SU-DHL-6 (cell line): ENCODE measurements around the gene SMIM17.

Experiments
- H2AFZ ChIP-seq: fragments of 200-600 bp; sonication (generic); 2 replicates; pipeline ENCODE4 v1.6.1; 2014; ENCODE audit warnings: low read depth, mild to moderate bottlenecking, moderate library complexity, mixed read lengths, antibody characterized with exemption, low read length; ENCODE audit not compliant: severe bottlenecking
- H3F3A ChIP-seq: fragments of 200-600 bp; shearing (Covaris generic); 2 replicates; pipeline ENCODE4 v1.6.0; 2016; ENCODE audit warnings: antibody characterized with exemption, mild to moderate bottlenecking; ENCODE audit not compliant: insufficient read depth
- H3K27ac ChIP-seq: fragments of 200-600 bp; sonication (generic); 2 replicates; pipeline ENCODE4 v1.5.1; 2016; ENCODE audit warnings: low read depth, mild to moderate bottlenecking, low read length, moderate library complexity, mixed read lengths
- H3K27me3 ChIP-seq: fragments of 200-600 bp; sonication (generic), shearing (Covaris generic); 2 replicates; pipeline ENCODE4 v1.6.0; 2014; ENCODE audit warnings: mild to moderate bottlenecking, low read length
- H3K36me3 ChIP-seq: fragments of 200-600 bp; sonication (generic); 2 replicates; pipeline ENCODE4 v1.6.1; 2014; ENCODE audit warnings: mild to moderate bottlenecking, low read length, mixed read lengths
- H3K4me2 ChIP-seq: fragments of 300-600, 200-600 bp; shearing (Covaris generic), sonication (generic); 2 replicates; pipeline ENCODE4 v1.6.0; 2014; ENCODE audit warnings: low read length, low read depth, mild to moderate bottlenecking; ENCODE audit not compliant: poor library complexity, severe bottlenecking
- H3K4me3 ChIP-seq: fragments of 200-600 bp; sonication (generic); 2 replicates; pipeline ENCODE4 v1.5.1; 2014; ENCODE audit warnings: antibody characterized with exemption, low read length, mild to moderate bottlenecking, mixed read lengths; ENCODE audit not compliant: insufficient read depth, poor library complexity, severe bottlenecking
- H3K79me2 ChIP-seq: fragments of 200-600 bp; sonication (generic); 2 replicates; pipeline ENCODE4 v1.6.1; 2014; ENCODE audit warnings: mild to moderate bottlenecking, low read length, moderate library complexity; ENCODE audit not compliant: insufficient read depth
- H3K9ac ChIP-seq: fragments of 200-600 bp; sonication (generic); 2 replicates; pipeline ENCODE4 v1.7.0; 2014; ENCODE audit warnings: mild to moderate bottlenecking, low read length
- H3K9me2 ChIP-seq: fragments of 200-600 bp; sonication (generic); replicated peaks from 2 replicates; pipeline ENCODE4 v1.6.1; 2014; ENCODE audit warnings: low read length; ENCODE audit not compliant: insufficient read depth
- H3K9me3 ChIP-seq: fragments of 200-600 bp; sonication (generic); 2 replicates; pipeline ENCODE4 v1.6.1; 2014; ENCODE audit warnings: low read length, mixed read lengths; ENCODE audit not compliant: insufficient read depth
- H4K20me1 ChIP-seq: fragments of 200-600 bp; sonication (generic); 2 replicates; pipeline ENCODE4 v1.6.1; 2014; ENCODE audit warnings: low read depth, mild to moderate bottlenecking, antibody characterized with exemption, low read length, moderate library complexity, mixed read lengths
- CTCF ChIP-seq: fragments of 200-600 bp; sonication (generic); IDR thresholded peaks from one replicate; pipeline ENCODE4 v1.5.1; 2017; ENCODE audit warnings: antibody characterized with exemption, mild to moderate bottlenecking, low read length, moderate library complexity; ENCODE audit not compliant: insufficient read depth, poor library complexity, severe bottlenecking
- EZH2phosphoT487 ChIP-seq: fragments of 200-600 bp; sonication (generic), shearing (Covaris generic); conservative IDR thresholded peaks from 2 replicates; pipeline ENCODE4 v1.6.1; 2018; ENCODE audit warnings: mild to moderate bottlenecking, antibody characterized with exemption, low read length, moderate library complexity, mixed read lengths

Gene SMIM17

GRCh38 chr19:56692206-56692895, 49.4 kb downstream of the SMIM17 start:
- Histone ChIP-seq H3K27ac (no peak overlapping the region), H3K79me2 (no peaks in the 10 kb centered on the region), H3K27me3 (no peaks in the 10 kb centered on the region), H3K9me3 (no peaks in the 10 kb centered on the region), H3K9ac (no peak overlapping the region), H3K4me3 (no peak overlapping the region), H3F3A (no peaks in the 10 kb centered on the region), H4K20me1 (no peaks in the 10 kb centered on the region), H2AFZ (no peak overlapping the region), H3K9me2 (no peaks in the 10 kb centered on the region), H3K4me2 (no peak overlapping the region), H3K36me3 (no peaks in the 10 kb centered on the region)
- TF ChIP-seq CTCF (no peak), EZH2phosphoT487 (no peak)

- Histone ChIP-seq H3F3A (no peaks in the 10 kb centered on the region), H2AFZ (no peak overlapping the region), H3K4me2 (no peak overlapping the region), H4K20me1 (no peaks in the 10 kb centered on the region), H3K9ac (no peak overlapping the region), H3K79me2 (no peaks in the 10 kb centered on the region), H3K27me3 (no peaks in the 10 kb centered on the region), H3K9me3 (no peaks in the 10 kb centered on the region), H3K36me3 (no peaks in the 10 kb centered on the region), H3K27ac (no peak overlapping the region), H3K9me2 (no peaks in the 10 kb centered on the region), H3K4me3 (no peak overlapping the region)
- TF ChIP-seq EZH2phosphoT487 (no peak), CTCF (no peak)
Measured at GRCh38 chr19:56699552-56699951, 56.6 kb downstream of the SMIM17 start.

- Histone ChIP-seq H3K9me3 (no peaks in the 10 kb centered on the region), H3K27me3 (no peaks in the 10 kb centered on the region), H3F3A (no peaks in the 10 kb centered on the region), H2AFZ (no peak overlapping the region), H3K9ac (no peak overlapping the region), H3K9me2 (no peaks in the 10 kb centered on the region), H3K27ac (no peak overlapping the region), H3K4me3 (no peak overlapping the region), H4K20me1 (no peaks in the 10 kb centered on the region), H3K36me3 (no peaks in the 10 kb centered on the region), H3K79me2 (no peaks in the 10 kb centered on the region), H3K4me2 (no peak overlapping the region)
- no peak for TF ChIP-seq EZH2phosphoT487
- TF ChIP-seq CTCF: no peak
Measured at GRCh38 chr19:56701895-56702294, 58.9 kb downstream of the SMIM17 start.
